Measurements from ENCODE around the gene DUSP2. TPM values are rescaled to one million over a fixed set of nuclear protein-coding genes. Genes with fewer than 3 reads are reported as not detected.

DUSP2 gene
- total and polyA plus RNA-seq, 10 of the 15 experiments (the other 5 are each of a cell fraction or from before 2014, with no cell fraction given) = 9.7 to 212 (median 57.2) TPM

DNA sequence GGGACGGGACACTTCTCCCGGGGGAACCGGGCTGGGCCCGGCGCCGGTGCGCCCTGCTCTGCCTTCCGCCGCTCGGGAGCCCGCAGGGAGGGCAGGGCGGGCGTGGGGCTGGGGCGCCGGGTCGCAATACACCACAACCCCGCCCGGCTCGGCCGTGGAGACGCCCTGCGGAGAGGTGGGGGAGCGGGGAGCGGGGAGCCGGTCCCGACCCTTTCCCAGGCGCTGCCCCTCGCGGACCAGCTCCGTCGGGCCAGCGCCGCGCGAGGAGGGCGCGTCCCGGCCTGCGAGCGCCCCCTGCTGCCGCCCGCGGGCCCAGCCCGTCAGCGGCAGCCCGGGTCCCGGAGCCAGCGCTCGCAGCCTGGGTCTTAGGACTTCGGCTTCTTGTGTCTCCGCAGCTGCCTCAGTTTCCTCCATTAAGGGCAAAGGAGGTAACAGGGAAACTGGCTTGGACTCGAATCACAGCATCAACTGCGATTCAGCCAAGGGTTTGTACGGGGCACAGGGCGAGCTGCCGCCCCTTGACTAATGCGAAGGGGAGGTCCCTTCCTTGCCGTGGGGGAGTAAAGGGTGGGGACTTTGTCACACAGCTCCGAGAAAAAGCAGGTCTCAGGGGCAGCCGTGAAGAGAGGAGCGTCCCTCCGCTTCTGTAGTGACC, 28.2 kb downstream of the DUSP2 start:
- Histone ChIP-seq H3K4me1 (ENCODE audit: control insufficient read depth, insufficient read depth, low read length) (peaks cover 10% of the 10 kb centered on the region), H2AFZ (ENCODE audit: control insufficient read depth, low read depth, low read length) (peak overlapping the region; percentile 62), H4K20me1 (ENCODE audit: control insufficient read depth, insufficient read depth) (no peaks in the 10 kb centered on the region; the same call in 1 of the 2 replicates), H3K4me2 (ENCODE audit: control insufficient read depth, insufficient read depth) (peak overlapping the region; percentile 93), H3K9me3 (replicated peaks; ENCODE audit: control insufficient read depth, insufficient read depth, low read length) (no peaks in the 10 kb centered on the region), H3K27me3 (replicated peaks in 1 of 2; ENCODE audit: control insufficient read depth in 2 of 2, insufficient read depth in 2 of 2, low read length in 1 of 2) (peaks cover 0 to 1% of the 10 kb centered on the region in 2 experiments; a peak in 2 of 4 replicates), H3K79me2 (ENCODE audit: control insufficient read depth, insufficient read depth, low read length) (no peaks in the 10 kb centered on the region), H3K4me3 (peak overlapping the region; percentile 62), H3K27ac (ENCODE audit: control insufficient read depth, insufficient read depth) (no peak overlapping the region), H3K9ac (ENCODE audit: control insufficient read depth, insufficient read depth, low read length) (no peak overlapping the region), H3K36me3 (ENCODE audit: control insufficient read depth in 2 of 2, insufficient read depth in 2 of 2, low read length in 1 of 2) (no peaks in the 10 kb centered on the region)
- POLR2A ChIA-PET = interaction anchor here (1.3 kb wide), 1 partner anchor 21 kb away, joined by 3 read pairs; the partner anchor contains the start of gene ASTL
- DNase-seq (ENCODE audit: low read depth, low spot score) (no peak), ATAC-seq (peak; percentile 91), FAIRE-seq (no peak)
- WGBS (ENCODE audit: insufficient coverage, insufficient replicate concordance, low lambda C conversion rate, missing lambda C conversion rate) = under 1% methylated on average over 17 of the region's 62 CpGs
- RAD21 ChIA-PET (ENCODE audit: unreplicated experiment) = interaction anchor here (0.9 to 2.8 kb wide), 10 partner anchors 21 to 393 kb away, joined by 3 to 21 read pairs (median 3); no protein-coding TSS in a partner anchor
- intact Hi-C loops (cut with micrococcal nuclease; ENCODE audit: unreplicated experiment) (loop anchor here (2.0 to 5.0 kb wide), 2 partner anchors 124 to 150 kb away; partner anchors contain the start of genes CIAO1 and TMEM127), in situ Hi-C loops (cut with MboI) (no loop called here)
- SMC1A ChIA-PET (ENCODE audit: uncharacterized antibody, unreplicated experiment) = interaction anchor here (1.2 to 1.6 kb wide), 4 partner anchors 14 to 125 kb away, joined by 4 to 12 read pairs (median 5); partner anchors contain the start of gene ANKRD36C
- BruUV-seq (replicated peaks) = no TSS peak
- CTCF ChIA-PET = interaction anchor here (0.8 to 3.8 kb wide), 19 partner anchors 14 to 291 kb away, joined by 3 to 33 read pairs (median 4); partner anchors contain the start of gene ASTL
- TF ChIP-seq EGR1 (IDR thresholded peaks at IDR 0.05; ENCODE audit: borderline replicate concordance in 1 of 2, low read depth in 2 of 2, low read length in 2 of 2) (no peak), LARP7 (IDR thresholded peaks at IDR 0.05) (peak; percentile 89; the same call in 1 of the 2 replicates), KLF5 (IDR thresholded peaks at IDR 0.05; ENCODE audit: partially characterized antibody) (peak; percentile 28), DPF2 (IDR thresholded peaks at IDR 0.05) (peak; percentile 61; the same call in 1 of the 2 replicates), RAD21 (IDR thresholded peaks at IDR 0.05; ENCODE audit: insufficient read depth, low read depth, low read length) (peak; percentile 76), PAX8 (IDR thresholded peaks at IDR 0.05) (no peak), SMC3 (IDR thresholded peaks at IDR 0.05; ENCODE audit: borderline replicate concordance, low read length) (peak; percentile 60), SMARCA5 (IDR thresholded peaks at IDR 0.05) (peak; percentile 85; the same call in 1 of the 2 replicates)
- TF ChIP-seq, protein P1, sequence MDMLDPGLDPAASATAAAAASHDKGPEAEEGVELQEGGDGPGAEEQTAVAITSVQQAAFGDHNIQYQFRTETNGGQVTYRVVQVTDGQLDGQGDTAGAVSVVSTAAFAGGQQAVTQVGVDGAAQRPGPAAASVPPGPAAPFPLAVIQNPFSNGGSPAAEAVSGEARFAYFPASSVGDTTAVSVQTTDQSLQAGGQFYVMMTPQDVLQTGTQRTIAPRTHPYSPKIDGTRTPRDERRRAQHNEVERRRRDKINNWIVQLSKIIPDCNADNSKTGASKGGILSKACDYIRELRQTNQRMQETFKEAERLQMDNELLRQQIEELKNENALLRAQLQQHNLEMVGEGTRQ (IDR thresholded peaks at IDR 0.05; ENCODE audit: borderline replicate concordance, low read depth, low read length) = no peak
- TF ChIP-seq, protein P2, sequence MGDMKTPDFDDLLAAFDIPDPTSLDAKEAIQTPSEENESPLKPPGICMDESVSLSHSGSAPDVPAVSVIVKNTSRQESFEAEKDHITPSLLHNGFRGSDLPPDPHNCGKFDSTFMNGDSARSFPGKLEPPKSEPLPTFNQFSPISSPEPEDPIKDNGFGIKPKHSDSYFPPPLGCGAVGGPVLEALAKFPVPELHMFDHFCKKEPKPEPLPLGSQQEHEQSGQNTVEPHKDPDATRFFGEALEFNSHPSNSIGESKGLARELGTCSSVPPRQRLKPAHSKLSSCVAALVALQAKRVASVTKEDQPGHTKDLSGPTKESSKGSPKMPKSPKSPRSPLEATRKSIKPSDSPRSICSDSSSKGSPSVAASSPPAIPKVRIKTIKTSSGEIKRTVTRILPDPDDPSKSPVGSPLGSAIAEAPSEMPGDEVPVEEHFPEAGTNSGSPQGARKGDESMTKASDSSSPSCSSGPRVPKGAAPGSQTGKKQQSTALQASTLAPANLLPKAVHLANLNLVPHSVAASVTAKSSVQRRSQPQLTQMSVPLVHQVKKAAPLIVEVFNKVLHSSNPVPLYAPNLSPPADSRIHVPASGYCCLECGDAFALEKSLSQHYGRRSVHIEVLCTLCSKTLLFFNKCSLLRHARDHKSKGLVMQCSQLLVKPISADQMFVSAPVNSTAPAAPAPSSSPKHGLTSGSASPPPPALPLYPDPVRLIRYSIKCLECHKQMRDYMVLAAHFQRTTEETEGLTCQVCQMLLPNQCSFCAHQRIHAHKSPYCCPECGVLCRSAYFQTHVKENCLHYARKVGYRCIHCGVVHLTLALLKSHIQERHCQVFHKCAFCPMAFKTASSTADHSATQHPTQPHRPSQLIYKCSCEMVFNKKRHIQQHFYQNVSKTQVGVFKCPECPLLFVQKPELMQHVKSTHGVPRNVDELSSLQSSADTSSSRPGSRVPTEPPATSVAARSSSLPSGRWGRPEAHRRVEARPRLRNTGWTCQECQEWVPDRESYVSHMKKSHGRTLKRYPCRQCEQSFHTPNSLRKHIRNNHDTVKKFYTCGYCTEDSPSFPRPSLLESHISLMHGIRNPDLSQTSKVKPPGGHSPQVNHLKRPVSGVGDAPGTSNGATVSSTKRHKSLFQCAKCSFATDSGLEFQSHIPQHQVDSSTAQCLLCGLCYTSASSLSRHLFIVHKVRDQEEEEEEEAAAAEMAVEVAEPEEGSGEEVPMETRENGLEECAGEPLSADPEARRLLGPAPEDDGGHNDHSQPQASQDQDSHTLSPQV (IDR thresholded peaks at IDR 0.05) = peak; percentile 63; the same call in 1 of the 2 replicates
- TF ChIP-seq, protein P3, sequence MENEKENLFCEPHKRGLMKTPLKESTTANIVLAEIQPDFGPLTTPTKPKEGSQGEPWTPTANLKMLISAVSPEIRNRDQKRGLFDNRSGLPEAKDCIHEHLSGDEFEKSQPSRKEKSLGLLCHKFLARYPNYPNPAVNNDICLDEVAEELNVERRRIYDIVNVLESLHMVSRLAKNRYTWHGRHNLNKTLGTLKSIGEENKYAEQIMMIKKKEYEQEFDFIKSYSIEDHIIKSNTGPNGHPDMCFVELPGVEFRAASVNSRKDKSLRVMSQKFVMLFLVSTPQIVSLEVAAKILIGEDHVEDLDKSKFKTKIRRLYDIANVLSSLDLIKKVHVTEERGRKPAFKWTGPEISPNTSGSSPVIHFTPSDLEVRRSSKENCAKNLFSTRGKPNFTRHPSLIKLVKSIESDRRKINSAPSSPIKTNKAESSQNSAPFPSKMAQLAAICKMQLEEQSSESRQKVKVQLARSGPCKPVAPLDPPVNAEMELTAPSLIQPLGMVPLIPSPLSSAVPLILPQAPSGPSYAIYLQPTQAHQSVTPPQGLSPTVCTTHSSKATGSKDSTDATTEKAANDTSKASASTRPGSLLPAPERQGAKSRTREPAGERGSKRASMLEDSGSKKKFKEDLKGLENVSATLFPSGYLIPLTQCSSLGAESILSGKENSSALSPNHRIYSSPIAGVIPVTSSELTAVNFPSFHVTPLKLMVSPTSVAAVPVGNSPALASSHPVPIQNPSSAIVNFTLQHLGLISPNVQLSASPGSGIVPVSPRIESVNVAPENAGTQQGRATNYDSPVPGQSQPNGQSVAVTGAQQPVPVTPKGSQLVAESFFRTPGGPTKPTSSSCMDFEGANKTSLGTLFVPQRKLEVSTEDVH (IDR thresholded peaks at IDR 0.05; ENCODE audit: low read depth, partially characterized antibody) = no peak
- TF ChIP-seq, protein P4, sequence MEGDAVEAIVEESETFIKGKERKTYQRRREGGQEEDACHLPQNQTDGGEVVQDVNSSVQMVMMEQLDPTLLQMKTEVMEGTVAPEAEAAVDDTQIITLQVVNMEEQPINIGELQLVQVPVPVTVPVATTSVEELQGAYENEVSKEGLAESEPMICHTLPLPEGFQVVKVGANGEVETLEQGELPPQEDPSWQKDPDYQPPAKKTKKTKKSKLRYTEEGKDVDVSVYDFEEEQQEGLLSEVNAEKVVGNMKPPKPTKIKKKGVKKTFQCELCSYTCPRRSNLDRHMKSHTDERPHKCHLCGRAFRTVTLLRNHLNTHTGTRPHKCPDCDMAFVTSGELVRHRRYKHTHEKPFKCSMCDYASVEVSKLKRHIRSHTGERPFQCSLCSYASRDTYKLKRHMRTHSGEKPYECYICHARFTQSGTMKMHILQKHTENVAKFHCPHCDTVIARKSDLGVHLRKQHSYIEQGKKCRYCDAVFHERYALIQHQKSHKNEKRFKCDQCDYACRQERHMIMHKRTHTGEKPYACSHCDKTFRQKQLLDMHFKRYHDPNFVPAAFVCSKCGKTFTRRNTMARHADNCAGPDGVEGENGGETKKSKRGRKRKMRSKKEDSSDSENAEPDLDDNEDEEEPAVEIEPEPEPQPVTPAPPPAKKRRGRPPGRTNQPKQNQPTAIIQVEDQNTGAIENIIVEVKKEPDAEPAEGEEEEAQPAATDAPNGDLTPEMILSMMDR (IDR thresholded peaks at IDR 0.05 in 2 of 3, conservative IDR thresholded peaks at IDR 0.05 in 1 of 3; ENCODE audit: control insufficient read depth in 2 of 3, extremely low read depth in 1 of 3, insufficient read depth in 1 of 3, low read depth in 3 of 3, low read length in 3 of 3) = peak; percentile 60 to 88 (median 79); a peak in 5 of 6 replicates

Data from GM12878 (cell line).